Fibroblast of lung (primary cell): Measurements from ENCODE around the gene CYB5RL.

Experiments used
- EZH2 ChIP-seq: IDR thresholded peaks from 2 replicates; pipeline ENCODE4 v1.5.1; 2012; ENCODE audit warnings: low read length, control low read depth, mild to moderate bottlenecking; ENCODE audit errors: missing control alignments
- TF ChIP-seq, protein P1 (sequence below), 2 donors: IDR thresholded peaks in 1 of 2; conservative IDR thresholded peaks in 1 of 2; 1 replicate in 1 of 2; 2 replicates in 1 of 2; pipeline ENCODE4 v1.5.1; 2011 to 2012; ENCODE audit warnings: low read length in 2 of 2, control low read depth in 1 of 2, inconsistent platforms in 1 of 2, low read depth in 1 of 2, mild to moderate bottlenecking in 1 of 2

DNA sequence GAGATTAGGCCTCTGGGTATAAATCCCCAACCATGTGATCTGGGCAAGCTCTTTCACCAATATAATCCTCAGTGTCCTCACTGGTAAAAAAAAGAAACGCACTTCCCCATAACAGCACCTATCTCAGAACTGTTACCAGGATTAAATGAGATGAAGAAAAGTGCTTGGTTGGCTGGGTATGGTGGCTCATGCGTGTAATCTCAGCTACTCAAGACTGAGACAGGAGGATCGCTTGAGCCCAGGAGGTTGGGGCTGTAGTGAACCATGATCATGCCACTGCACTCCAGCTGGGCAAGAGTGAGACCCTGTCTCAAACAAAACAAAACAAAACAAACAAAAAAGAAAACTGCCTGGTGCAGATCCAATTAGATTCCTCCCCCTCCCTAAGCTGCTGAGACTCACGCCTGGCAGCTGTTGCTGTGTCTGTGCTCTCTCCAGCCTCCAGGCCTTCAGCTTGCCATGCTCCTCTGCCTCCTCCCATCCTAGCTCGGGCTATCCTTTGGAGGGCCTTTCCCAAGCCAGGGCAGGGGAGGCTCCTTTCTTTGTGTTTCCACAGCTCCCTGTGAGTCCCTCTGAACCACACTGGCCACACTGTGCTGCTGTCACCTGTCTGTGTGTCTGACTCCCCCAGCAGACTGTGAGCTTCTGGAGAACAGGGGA lies 19.0 kb downstream of the CYB5RL start:
- TF ChIP-seq, protein P1, sequence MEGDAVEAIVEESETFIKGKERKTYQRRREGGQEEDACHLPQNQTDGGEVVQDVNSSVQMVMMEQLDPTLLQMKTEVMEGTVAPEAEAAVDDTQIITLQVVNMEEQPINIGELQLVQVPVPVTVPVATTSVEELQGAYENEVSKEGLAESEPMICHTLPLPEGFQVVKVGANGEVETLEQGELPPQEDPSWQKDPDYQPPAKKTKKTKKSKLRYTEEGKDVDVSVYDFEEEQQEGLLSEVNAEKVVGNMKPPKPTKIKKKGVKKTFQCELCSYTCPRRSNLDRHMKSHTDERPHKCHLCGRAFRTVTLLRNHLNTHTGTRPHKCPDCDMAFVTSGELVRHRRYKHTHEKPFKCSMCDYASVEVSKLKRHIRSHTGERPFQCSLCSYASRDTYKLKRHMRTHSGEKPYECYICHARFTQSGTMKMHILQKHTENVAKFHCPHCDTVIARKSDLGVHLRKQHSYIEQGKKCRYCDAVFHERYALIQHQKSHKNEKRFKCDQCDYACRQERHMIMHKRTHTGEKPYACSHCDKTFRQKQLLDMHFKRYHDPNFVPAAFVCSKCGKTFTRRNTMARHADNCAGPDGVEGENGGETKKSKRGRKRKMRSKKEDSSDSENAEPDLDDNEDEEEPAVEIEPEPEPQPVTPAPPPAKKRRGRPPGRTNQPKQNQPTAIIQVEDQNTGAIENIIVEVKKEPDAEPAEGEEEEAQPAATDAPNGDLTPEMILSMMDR (conservative IDR thresholded peaks at IDR 0.05 in 1 of 2, IDR thresholded peaks at IDR 0.05 in 1 of 2; ENCODE audit: low read depth in 1 of 2, low read length in 2 of 2) = no peak
- TF ChIP-seq EZH2 = no peak
